HG03025 (cell line): Measurements from ENCODE around the gene IARS2.
"Not testable (repeated sequence)": the region's sequence is repeated elsewhere in the genome, so short reads cannot be mapped to it uniquely, and the experiment has no call there.

Experiments
- ATAC-seq: cut with Tn5 transposase; IDR thresholded peaks from one replicate; pipeline ENCODE4 v1.9.1; 2021; ENCODE audit warnings: mild to moderate bottlenecking, moderate library complexity; ENCODE audit not compliant: unreplicated experiment, low FRiP score

The IARS2 gene

DNA sequence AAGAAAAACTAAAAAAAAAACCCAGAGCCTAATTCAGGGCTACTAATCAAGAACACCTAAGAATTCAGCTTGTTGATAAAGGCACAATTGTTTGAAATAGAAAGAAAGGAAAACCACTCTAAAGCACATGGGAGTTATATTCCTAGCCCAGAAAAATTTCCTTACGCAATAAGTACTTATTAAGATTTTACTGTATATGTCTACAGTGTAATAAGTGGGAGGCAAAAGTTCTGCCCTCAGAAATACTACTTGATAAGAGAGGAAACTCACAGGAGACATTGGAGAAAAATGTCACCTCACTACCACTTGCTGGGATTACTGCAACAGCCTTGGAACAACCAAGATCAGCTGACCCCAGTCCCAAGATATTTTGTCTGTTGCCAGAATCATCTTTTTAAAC lies 66.1 kb downstream of the IARS2 start:
- ATAC-seq, result no peak

DNA sequence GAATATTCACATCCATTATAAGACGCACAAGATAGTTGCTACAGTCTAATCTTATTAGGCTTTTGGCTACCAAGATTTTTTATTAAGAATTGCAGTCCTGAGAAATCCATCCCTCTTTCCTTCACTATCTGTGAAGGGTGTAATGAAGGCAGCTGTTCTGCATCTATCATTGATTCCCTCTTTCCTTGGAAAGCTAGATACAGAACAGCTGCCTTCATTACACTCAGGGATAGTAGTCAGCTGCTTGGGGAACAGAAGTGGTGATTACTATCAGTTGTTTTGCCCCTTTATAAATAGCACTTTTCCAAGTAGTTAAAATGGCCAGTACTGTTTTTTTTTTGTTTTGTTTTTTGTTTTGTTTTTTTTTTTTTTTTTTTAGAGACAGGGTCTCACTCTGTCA lies 70.2 kb downstream of the IARS2 start:
- no peak for ATAC-seq

DNA sequence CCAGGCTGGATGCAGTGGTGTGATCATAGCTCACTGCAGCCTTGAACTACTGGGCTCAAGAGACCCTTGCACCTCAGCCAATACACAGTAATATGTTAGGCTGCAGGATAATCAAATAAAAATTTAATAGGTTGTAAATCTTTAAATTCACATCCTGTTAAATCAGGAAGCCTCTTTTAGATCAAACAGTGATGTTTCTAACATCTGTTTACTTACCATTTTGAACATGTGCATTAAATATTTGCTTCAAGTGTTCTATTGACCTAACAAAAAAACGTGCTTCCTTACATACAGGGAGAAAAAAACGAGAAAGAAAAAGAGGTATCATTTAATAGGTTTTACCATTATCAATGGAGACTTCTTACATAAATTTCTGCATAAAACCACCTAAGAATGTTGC lies 70.6 kb downstream of the IARS2 start:
- no peak for ATAC-seq

DNA sequence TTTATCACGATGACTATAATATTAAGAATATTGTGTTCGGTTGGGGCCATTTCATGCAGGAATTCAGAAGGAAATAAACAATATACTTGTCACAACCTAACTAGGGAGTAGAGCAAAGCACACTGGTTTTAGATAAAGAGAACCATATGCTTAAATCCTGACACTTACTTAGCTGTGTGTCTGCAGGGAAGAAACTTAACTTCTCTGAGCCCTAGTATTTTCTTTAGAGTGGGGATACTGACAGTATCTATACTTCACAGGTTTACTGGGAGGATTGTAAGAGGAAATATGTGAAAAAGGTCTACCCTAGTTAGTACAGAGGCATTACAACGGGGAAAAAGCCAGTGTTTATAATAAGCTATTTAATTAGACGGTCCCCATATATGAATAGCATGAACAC lies 72.9 kb downstream of the IARS2 start:
- no peak for ATAC-seq

DNA sequence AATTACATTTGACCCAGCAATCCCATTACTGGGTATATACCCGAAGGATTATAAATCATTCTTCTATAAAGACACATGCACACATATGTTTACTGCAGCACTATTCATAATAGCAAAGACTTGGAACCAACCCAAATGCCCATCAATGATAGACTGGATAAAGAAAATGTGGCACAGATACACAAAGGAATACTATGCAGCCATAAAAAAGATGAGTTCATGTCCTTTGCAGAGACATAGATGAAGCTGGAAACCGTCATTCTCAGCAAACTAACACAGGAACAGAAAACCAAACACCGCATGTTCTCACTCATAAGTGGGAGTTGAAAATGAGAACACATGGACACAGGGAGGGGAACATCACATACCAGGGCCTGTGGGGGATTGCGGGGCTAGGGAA lies 76.0 kb downstream of the IARS2 start:
- ATAC-seq, result not testable (repeated sequence)

DNA sequence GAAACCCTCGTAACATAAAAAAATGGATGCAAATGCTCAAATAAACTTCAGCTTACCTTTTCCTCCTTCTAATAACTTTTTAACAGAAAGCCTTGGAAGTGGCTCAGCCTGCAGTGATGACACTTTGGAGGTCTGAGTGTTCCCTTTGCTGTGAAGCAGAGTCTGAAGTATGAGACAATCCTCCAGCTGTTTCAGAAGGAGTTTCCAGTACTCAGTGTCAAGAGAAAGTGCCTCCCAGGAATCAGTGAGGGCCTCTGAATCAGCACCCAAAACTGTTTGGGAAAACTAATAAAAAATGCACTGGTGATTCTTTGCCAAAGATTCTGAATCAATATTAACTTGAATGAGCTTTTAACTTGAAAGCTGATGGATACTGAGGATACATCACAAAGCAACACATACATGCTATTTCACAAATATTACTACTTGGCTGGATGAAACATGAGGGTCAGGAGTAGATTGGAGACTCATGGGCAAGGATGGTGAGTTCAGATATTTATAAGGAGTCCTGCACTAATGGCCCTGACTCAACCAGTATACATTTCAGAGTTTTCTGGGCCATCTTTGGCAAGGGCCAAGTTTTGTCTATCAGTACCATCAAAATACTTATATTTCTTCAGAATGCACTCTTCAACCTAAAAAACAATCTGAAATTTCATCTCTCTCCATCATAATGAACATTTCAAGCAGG lies 77.0 kb downstream of the IARS2 start:
- ATAC-seq, result no peak

DNA sequence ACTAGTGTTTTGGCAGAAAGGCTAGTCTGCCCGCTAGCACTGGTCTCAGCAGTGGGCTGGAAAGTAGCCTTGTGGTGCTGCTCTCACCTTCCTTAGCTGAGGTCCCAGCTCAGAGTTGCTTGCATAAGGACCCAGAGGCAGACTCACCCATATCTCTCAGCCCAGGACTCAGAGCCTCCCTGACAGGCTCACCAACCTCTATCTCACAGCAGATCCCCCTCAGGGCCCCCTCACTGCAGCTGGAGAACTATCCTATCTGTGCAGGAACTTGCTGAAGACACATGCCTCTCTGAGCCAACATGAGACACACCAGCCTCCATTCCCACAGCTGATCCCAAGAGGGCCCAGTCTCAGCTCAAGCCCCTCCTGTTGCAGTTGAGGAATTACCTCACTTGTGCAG lies 82.6 kb downstream of the IARS2 start:
- no peak for ATAC-seq

DNA sequence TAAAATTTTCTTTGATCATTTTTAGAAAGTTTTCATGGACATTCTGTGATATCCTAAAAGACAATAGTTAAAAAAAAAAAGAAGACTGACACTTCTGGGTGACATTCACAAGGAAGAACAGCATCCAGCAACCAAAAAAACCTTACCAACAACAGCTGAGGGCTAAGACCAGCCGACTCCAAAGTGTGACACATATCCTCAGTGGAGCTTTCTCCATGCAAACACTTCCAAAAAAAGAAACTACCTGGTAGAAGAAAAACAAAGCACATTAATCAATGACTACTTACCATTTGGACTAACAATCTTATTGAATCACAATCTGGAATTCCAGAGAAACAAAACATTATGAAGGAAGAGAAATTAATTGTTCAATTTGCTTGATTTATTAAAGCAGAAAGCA lies 88.2 kb downstream of the IARS2 start:
- no peak for ATAC-seq

DNA sequence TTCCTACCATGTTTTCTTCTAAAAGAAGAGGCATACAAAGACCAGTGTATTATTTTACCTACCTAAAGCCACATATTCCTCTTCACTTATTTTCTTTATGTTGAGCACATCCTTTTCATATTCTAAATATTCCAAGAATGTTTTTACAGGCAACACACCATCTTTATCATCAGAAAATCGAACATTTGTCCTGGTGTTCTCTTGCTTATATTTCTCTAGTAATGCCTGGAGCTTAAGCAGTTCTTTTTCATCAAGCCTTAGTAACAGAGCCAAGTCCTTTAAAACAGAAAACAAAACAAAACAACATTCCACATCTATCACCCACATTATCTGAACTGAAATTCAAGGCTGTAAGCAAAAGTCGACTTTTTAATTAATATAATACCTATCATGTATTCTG lies 88.7 kb downstream of the IARS2 start:
- ATAC-seq, result no peak

DNA sequence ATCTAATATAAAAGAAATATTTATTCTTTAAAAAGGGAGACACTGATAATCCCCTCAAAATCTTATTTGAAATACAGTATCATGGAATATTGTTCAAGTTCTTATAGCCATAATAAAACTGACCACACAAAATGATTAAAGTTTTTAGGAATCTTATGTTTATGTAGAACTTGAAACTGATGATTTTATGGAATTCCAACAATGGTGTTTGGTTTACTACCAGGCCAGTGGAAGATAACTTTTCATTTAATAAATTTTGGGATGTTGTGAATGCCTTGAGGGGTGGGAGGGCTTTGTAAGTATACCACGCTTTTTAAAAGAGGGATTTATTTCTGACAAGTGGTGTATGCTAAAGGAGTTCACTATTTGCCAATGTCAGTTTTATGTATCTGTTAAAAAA lies 90.6 kb downstream of the IARS2 start:
- no peak for ATAC-seq

DNA sequence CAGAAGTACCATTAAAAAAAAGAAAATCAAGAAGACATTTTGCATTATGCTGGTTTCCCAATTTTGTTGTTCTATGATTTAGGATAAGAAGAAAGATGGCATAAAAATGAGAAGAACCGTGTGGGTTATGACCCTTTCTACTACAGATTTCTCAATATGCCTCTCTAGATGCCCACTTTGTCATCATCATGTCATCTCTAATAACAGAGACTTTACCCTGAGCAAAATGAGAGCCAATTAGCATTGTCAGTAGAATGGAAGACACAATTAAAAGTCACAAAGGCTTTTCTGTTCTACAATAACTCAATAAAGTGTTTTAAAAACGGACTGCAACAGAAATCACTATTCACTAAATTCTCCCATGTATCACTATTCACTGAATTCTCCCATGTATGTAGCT lies 92.8 kb downstream of the IARS2 start:
- ATAC-seq, result no peak

DNA sequence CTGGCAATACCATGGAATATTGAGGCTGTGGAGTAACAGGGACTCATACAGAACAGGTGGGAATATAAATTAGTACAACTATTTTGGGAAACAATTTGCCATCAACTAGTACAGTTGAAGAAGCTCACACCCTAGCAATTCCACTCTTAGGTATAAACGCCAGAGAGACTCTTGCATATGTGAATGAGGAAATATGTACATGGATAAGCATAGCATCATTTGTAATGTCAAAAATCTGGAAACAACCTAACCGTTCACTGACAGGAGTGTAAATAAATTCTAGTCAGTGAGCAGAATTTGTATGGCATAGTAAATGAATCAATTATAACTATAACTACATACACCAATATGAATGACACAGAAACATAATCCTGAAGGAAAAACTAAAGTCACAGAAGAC lies 94.6 kb downstream of the IARS2 start:
- ATAC-seq, result no peak

DNA sequence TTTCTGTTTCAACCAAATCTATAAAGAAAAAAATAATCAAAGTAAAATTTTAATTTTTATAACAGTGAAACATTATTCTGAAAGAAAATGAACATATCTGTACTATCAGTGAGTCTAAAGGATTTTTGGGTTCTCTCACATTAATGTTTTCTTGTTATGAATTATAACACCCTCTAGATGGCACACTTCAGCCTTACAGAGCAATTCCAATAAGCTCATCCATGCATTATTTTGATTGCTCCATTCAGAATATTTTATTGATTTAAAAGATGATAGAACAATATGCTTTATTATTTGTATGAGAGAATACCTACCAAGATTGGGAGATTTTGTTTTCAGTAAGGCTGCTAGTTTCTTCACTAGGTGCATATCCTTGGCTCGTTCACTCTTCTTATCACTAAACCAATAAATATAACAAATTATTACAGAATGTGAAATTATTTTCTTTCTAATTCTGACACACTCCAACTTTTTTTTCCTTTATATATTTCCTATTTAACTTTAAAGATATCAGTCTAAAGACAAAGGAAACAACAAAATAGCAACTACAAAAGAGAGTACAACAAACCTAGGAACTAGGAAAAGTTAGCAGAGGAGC lies 95.9 kb downstream of the IARS2 start:
- no peak for ATAC-seq

DNA sequence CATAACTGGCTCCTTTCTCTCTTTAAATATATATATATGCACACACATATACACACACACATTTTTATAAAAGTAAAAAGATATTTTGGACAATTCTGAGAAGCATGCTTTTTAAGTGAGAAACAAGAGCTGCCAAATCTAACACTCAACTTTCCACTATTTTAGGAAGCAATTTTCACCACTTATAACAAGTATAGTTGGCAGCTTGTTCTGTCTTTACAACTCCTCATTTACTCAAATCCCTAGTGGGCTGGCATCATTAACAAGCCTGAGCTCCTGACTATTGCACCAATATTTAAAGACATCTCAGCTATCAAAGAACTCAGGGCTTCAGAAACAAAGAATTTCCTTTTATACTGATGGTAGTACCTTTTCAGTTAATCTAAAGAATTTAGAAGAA lies 101.8 kb downstream of the IARS2 start:
- ATAC-seq, result no peak
